ENCODE data around the gene SPDEF.

The SPDEF gene
- total RNA-seq = 0.07 to 0.72 reads per million in 2 donors

GRCh38 chr6:34556031-34556471, at the start of gene SPDEF:
TSS of gene SPDEF (minus strand) at chr6:34556329. CDS start at chr6:34544455, 11,874 bp downstream.
- DNase-seq = no peak

- no peak for DNase-seq
These were observed 47.6 kb upstream of the SPDEF start for GRCh38 chr6:34603707-34604106.

- DNase-seq = no peak
These were observed 46.4 kb upstream of the SPDEF start for GRCh38 chr6:34602318-34603111.

- no peak for DNase-seq
These were observed 45.6 kb upstream of the SPDEF start for GRCh38 chr6:34601706-34602105.

GRCh38 chr6:34600796-34601195, 44.7 kb upstream of the SPDEF start:
- DNase-seq = no peak

GRCh38 chr6:34600101-34600500, 44.0 kb upstream of the SPDEF start:
- DNase-seq = no peak

- DNase-seq = no peak
These were observed 42.6 kb upstream of the SPDEF start for GRCh38 chr6:34598712-34599111.

- no peak for DNase-seq
These were observed 41.6 kb upstream of the SPDEF start for GRCh38 chr6:34597605-34598353.

- no peak for DNase-seq
These were observed 40.7 kb upstream of the SPDEF start for GRCh38 chr6:34596798-34597197.

- DNase-seq = no peak
These were observed 39.4 kb upstream of the SPDEF start for GRCh38 chr6:34595332-34596184.

GRCh38 chr6:34593701-34594100, 37.6 kb upstream of the SPDEF start:
- DNase-seq = no peak

- no peak for DNase-seq
These were observed 36.3 kb upstream of the SPDEF start for GRCh38 chr6:34592208-34592952.

GRCh38 chr6:34589691-34590090, 33.6 kb upstream of the SPDEF start:
- no peak for DNase-seq

- DNase-seq = no peak
These were observed 33.0 kb upstream of the SPDEF start for GRCh38 chr6:34589140-34589539.

GRCh38 chr6:34587851-34588250, 31.7 kb upstream of the SPDEF start:
- no peak for DNase-seq

- no peak for DNase-seq
These were observed 31.2 kb upstream of the SPDEF start for GRCh38 chr6:34587325-34587724.

- no peak for DNase-seq
These were observed 30.4 kb upstream of the SPDEF start for GRCh38 chr6:34586327-34587040.

- no peak for DNase-seq
These were observed 29.5 kb upstream of the SPDEF start for GRCh38 chr6:34585512-34586061.

- no peak for DNase-seq
These were observed 29.0 kb upstream of the SPDEF start for GRCh38 chr6:34585108-34585507.

GRCh38 chr6:34584694-34585093, 28.6 kb upstream of the SPDEF start:
- no peak for DNase-seq

GRCh38 chr6:34583861-34584604, 27.9 kb upstream of the SPDEF start:
- no peak for DNase-seq
